Glutamatergic neuron (in vitro differentiated cells): ENCODE data around the gene GPR108. TPM values are rescaled to one million over a fixed set of nuclear protein-coding genes. Genes with fewer than 3 reads are reported as not detected.

Experiments used
- DNase-seq: peaks from one replicate; pipeline ENCODE4 v3.0.0; 2022
- H3K27ac Mint-ChIP-seq: one replicate; pipeline ENCODE4 v1.8.0; 2020; ENCODE audit warnings: mild to moderate bottlenecking, mixed read lengths, inconsistent platforms; ENCODE audit not compliant: unreplicated experiment
- H3K27me3 Mint-ChIP-seq: one replicate; pipeline ENCODE4 v1.8.0; 2020; ENCODE audit warnings: mild to moderate bottlenecking, moderate library complexity, mixed read lengths, inconsistent platforms; ENCODE audit not compliant: unreplicated experiment
- H3K36me3 Mint-ChIP-seq: one replicate; pipeline ENCODE4 v1.8.0; 2020; ENCODE audit warnings: mild to moderate bottlenecking, mixed read lengths, inconsistent platforms; ENCODE audit not compliant: unreplicated experiment
- H3K4me1 Mint-ChIP-seq: one replicate; pipeline ENCODE4 v1.8.0; 2020; ENCODE audit warnings: mild to moderate bottlenecking, low read depth, mixed read lengths, inconsistent platforms; ENCODE audit not compliant: unreplicated experiment
- H3K4me3 Mint-ChIP-seq: one replicate; pipeline ENCODE4 v1.8.0; 2020; ENCODE audit warnings: mild to moderate bottlenecking, mixed read lengths, inconsistent platforms; ENCODE audit not compliant: unreplicated experiment
- H3K9me3 Mint-ChIP-seq: one replicate; pipeline ENCODE4 v1.8.0; 2020; ENCODE audit warnings: mild to moderate bottlenecking, moderate library complexity, mixed read lengths, inconsistent platforms; ENCODE audit not compliant: unreplicated experiment
- CTCF ChIP-seq: fragments of 200-600 bp; sonication (generic); IDR thresholded peaks from one replicate; pipeline ENCODE4 v1.5.0; 2021; ENCODE audit not compliant: partially characterized antibody, unreplicated experiment
- total RNA-seq: library from RNA; stranded (reverse); fragmentation: NEBNext Ultra II Directional; extraction: Animal tissue kit (Norgen Biotek cat#: 25700); gene quantifications from one replicate; pipeline ENCODE4 v1.2.1, GENCODE V29; 2021; ENCODE audit not compliant: unreplicated experiment

Gene GPR108
- total RNA-seq, 1 donor from 2014 or later = 44.2 TPM

GRCh38 chr19:6732803-6733337, 4.5 kb downstream of the GPR108 start:
- Mint-ChIP-seq H3K9me3 (peaks cover 7% of the 10 kb centered on the region), H3K36me3 (no peaks in the 10 kb centered on the region), H3K4me3 (no peak overlapping the region), H3K27me3 (peaks cover 8% of the 10 kb centered on the region), H3K4me1 (peaks cover 7% of the 10 kb centered on the region), H3K27ac (peak overlapping the region; percentile 28)
- no peak for DNase-seq
- TF ChIP-seq CTCF = no peak

DNA sequence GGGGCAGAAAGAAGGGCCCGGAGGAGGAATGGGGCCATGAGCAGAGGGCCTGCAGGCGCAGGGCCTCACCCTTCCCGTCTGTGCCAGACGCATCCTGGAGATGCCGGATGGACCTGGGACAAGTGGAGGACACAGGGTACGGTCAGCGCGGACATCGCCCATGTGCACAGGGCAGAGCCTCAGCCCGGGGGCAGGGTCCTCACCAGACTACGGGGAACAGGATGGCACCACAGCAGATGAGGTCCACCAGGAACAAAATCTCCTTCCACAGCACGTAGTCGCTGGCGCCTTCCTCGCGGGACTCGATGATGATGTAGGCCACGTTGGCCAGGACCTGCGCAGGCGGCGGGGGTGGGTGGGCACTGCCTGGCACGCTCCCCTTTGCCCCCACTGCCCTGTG, 5.6 kb downstream of the GPR108 start:
- peaks cover 5% of the 10 kb centered on the region for H3K27me3 Mint-ChIP-seq
- no peak overlapping the region for H3K27ac Mint-ChIP-seq
- no peaks in the 10 kb centered on the region for H3K36me3 Mint-ChIP-seq
- H3K9me3 Mint-ChIP-seq = peaks cover 2% of the 10 kb centered on the region
- H3K4me3 Mint-ChIP-seq = no peak overlapping the region
- DNase-seq = no peak
- peaks cover 5% of the 10 kb centered on the region for H3K4me1 Mint-ChIP-seq
- TF ChIP-seq CTCF = no peak

DNA sequence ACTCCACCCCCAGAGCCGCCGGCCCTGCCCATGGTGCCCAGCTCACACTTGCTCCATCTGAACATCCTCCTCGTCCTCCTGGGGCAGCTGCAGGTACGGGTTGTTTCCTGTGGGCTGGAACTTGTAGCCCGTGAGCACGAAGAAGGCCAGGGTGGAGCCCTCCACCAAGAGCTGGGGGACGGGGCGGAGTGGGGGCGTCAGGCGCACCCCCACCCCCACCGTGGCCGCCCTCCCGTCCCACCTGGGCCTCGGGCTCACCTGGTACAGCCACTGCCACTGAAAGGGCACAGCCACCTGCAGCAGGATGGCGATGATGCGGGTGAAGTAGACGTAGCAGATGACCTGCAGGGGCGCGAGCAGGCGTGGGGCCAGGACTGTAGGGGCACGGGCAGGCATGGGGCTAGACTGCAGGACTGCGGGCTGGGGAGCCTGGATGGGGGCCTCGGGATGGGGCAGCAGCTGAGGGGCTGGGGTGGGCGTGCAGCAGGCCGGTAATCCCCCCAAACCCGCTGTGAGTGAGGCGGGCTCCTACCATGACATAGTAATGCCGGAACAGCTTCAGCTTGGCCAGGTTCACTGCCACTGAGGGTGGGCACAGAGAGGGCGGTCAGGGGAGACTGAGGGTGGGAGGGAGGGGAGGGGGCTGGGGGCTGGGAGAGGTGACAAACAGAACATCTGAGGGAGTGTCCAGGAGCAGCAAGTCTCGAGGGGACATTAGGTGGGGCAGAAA, 6.3 kb downstream of the GPR108 start:
- no peak for TF ChIP-seq CTCF
- H3K4me3 Mint-ChIP-seq = no peak overlapping the region
- no peak overlapping the region for H3K27ac Mint-ChIP-seq
- peaks cover 2% of the 10 kb centered on the region for H3K9me3 Mint-ChIP-seq
- no peaks in the 10 kb centered on the region for H3K36me3 Mint-ChIP-seq
- peaks cover 1% of the 10 kb centered on the region for H3K4me1 Mint-ChIP-seq
- peaks cover 3% of the 10 kb centered on the region for H3K27me3 Mint-ChIP-seq
- no peak for DNase-seq

DNA sequence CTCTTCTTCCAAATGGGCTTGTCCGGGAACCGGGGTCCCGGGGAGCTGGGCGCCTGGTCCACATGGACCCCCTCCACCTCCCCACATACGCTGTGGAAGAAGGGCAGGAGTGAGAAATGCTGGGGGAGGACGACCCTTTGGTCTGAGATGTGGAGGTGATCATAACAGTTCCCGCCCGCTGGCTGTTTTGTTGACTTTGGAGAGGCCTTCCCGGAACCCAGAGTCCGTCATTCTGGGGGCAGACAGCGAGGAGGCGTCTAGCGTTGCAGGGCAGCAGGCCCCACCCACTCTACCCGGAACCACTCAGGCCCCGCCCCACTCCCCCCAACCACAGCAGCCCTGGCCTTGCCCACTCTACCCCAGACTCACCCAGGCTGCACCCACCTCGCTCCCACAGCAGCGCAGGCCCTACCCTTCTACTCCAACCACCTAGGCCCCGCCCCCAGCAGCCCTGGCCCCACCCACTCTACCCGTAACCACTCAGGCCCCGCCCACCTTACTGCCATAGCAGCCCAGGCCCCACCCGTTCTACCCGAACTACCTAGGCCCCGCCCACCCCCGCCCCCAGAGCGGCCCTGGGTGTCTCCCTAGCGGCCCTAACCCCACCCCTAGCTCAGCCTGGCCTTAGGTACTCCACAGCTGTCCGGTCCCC, 7.1 kb downstream of the GPR108 start:
- Mint-ChIP-seq H3K4me3 (no peak overlapping the region), H3K36me3 (no peaks in the 10 kb centered on the region), H3K9me3 (peaks cover 2% of the 10 kb centered on the region), H3K27ac (no peak overlapping the region), H3K27me3 (peaks cover 3% of the 10 kb centered on the region), H3K4me1 (peaks cover 4% of the 10 kb centered on the region)
- no peak for TF ChIP-seq CTCF
- peak; percentile 40 for DNase-seq

DNA sequence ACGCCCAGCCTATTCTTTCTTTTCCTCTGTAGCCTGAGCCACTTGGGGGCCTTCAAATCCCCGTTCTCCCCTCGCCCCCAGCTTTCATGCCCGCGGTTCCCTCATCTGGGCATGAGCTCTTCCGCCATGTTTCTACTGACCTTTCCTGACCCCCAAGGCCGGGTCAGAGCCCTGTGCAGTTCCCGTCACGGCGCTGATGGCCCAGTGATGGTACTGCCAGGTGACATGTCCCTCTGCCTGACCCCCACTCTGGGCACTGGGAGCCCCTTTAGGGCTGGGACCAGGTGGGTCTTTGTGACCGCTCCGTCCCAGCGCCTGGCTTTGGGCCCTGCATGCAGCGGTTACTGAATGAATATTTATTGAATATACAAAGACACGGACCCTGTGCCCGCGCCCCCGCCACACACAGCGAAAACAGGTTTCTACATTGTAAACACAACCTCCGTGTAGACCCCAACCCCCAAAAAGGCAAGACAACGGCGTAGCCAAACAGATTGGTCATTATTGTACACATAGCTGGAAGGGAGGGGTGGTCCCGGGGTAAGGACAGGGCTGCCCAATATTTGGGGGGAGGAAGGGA, 7.7 kb downstream of the GPR108 start:
- no peak for DNase-seq
- peaks cover 2% of the 10 kb centered on the region for H3K27me3 Mint-ChIP-seq
- peaks cover 4% of the 10 kb centered on the region for H3K4me1 Mint-ChIP-seq
- H3K27ac Mint-ChIP-seq = no peak overlapping the region
- peaks cover 3% of the 10 kb centered on the region for H3K9me3 Mint-ChIP-seq
- H3K4me3 Mint-ChIP-seq = no peak overlapping the region
- no peaks in the 10 kb centered on the region for H3K36me3 Mint-ChIP-seq
- TF ChIP-seq CTCF = no peak
